Measurements from ENCODE around the gene CHSY1.

Gene CHSY1

DNA sequence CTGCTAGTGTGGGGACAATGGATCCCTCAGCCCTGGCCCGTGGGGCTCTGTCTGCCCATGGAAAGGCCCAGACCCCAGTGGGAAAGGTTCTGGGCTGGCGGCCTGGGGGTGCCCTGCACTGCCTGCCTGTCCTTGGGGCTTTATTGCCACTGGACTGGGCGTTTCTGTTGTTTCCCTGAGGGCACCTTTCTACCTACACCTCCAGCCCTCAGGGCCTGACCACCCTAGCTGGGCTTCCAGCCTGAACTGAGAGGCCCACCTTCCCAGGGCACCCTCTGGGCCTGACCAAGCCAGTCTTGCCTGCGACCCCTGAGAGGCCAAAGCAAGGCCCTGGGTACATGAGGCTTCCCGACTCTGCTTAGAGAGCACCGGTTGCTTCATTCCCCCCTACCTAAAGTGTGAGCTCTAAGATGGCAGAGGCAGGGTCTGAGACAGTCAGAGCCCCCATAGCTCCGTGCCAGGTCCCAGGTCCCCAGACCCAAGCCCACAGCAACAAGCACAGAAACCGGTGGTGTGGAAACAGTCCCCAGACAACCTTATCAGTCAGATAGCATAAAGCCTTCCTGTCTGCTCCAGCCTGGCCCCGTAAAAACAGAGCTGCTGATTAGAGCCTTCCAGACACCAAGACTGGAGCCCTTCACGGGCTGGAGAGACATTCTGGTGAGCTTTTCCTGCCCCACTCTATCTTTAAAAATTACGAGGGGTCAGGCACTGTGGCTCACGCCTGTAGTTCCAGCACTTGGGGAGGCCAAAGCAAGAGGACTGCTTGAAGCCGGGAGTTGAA, 102.8 kb downstream of the CHSY1 start:
- no peak for DNase-seq

DNA sequence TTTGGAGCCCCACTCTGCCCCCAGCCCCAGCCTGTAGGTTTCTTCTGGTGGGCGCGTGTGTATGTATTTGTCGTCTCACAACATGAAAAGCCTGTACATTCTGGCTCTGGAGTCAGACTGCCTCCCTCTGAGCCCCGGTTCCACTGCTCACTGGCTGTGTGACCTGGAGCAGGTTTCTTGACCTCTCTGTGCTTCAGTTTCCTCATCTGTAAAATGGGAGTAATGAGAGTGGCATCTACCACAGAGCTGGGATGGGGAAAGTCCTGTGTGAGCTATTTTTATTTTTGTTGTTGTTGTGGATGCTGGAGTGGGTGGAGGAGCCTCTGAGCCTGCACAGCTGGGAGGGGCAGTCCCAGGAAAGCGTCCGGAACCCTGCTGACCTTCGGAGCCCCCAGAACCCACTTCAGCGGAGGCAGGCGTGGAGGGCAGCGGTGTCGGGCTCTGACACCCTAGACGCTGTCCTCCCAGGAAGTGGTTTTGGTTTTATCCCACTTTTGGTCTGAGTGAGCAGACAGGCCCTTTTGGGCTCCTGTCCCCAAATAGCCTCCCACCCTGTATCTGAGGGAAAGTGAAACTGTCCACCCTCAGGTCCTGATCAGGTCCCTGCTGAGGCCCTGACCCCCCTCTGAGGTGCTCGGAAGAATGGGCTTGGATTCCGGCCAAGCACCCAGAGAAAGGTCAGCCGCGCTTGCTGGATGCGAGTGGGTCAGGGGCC, 103.5 kb downstream of the CHSY1 start:
- no peak for DNase-seq

DNA sequence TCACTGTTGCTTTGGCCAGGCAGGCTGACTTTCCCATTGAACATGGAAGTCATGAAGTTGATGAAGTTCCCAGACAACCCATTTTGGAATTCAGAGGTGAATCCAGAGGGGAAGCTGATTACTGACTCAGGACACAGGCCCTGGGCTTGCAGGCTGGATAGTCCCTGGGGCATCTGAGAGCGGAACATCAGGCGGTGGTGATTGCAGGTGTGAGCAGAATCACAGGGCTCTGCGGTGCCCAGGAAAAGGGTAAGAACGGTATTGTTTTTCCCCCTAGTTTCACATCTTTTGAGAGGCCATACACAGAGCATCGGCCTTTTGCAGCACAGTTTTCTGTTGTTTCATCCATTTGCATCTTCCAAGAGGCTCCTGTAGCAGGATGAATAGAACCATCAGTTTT, 104.7 kb downstream of the CHSY1 start:
- no peak for DNase-seq

DNA sequence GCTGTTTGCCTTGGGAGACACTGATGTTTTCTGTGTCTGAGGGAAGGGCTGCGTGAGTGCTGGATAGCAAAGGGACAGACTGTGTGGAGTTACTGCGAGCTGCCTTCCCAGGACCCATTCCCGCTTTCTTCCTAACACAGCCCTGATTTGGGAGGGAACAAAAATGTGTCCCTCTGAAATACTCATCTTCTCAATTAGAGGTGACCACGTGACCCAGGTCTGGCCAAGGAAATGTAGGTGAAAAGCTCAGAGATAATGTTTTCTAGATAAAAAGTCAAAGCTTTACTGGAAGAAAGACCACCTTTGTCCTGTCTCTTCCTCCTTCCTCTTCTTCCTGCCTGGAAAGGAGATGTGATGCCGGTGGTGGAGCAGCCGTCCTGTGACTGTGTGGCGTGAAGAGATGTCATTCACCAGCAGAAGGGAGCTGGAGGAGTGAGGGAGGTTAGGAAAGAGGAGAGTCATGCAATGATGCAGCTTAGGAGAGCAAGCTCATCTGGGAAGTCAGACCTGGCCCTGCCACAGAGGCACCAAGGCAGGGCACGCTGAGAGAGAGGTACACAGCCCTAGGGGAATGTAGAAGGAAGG, 105.6 kb downstream of the CHSY1 start:
- DNase-seq, result no peak

DNA sequence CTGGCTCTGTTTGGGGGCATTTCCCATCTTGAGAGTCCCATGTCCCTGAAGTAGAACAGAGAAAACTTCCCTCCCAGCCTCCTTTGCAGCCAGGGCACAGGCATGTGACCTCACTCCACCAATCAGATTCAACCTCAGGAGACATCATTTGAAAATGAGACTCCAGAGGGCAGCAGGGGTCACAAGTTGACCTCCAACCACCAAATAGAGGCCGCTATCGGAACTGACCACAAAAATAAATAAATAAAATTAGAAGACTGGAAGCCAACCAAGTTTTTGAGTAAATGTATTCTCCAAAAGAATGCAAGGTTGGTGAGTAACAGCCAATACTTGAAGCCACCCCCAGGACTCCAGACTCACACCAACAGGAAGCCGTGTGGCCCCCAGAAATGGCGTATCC, 106.5 kb downstream of the CHSY1 start:
- no peak for DNase-seq

DNA sequence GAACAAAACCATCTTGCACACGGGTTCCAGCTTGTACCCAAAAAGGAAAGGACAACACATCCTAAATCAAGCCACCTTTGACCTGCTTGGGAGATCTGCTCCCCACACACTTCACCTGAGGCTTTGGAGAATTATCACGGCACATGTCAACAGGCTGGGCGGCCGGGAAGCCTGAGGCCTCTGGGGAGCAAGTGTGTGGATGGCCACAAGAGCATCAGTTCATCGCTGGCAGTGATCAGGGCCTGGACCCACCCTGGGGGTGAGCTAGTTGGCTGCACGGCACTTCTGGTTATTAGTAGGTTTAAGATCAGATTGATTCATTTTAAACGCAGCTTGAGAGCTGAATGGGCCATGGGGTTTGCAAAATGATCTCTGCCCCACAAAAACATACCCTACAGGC, 108.5 kb downstream of the CHSY1 start:
- no peak for DNase-seq

DNA sequence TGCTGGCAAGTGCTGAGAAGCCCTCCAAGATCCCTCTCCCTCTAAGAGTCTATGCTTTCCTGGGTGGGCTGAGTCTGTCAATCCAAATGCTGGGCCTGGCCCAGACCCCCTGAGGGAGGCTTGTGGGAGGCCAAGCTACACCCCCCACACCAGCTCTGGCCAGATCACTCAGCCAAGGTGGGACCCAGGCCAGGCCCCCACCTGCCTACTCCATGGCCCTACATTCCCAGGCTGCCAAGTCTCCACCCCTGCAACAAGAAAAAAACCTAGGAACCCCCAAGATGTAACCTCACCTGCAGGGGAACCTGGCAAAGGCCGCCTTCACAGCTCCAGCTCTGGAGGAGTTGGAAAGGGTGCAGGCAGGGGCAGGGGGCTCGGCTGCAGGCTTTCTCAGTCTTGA, 109.1 kb downstream of the CHSY1 start:
- DNase-seq, result no peak

DNA sequence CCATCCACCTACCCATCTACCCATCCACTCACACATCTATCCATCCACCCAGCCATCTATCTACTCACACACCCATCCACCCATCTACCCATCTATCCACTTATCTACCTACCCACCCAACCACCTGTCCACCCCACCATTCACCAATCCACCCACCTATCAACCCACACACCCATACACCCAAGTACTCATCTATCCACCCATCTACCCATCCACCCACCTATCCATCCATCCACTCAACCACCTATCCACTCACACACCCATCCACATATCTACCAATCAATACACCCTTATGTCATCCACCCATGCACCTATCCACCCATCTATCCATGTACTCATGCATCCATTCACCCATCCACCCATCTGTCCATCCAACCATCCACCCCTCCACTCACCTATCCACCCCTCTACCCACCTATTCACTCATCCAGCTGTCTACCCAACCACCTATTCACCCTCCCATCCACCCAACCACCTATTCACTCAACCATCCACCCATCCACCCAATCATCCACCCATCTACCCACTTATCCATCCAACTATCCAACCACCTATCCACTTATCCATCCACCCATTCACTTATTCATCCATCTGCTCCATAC, 109.8 kb downstream of the CHSY1 start:
- no peak for DNase-seq

DNA sequence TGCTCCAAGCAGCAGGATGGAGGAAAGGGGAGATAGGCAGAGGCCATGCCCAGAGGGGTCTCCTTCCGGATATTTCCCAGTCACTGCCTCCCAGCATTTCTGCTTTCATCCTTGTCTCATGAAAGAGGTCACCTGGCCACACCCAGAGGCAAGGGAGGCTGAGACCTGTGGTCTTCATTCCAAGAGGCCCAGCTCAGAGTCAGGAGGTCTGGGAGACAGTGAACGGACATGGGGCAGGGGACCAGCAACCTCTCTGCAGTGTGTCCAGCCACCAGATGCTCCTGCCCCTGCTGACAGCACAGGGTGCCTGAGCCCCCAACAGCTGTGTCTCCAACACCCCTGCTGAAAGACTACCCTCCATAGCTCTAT, 111.2 kb downstream of the CHSY1 start:
- no peak for DNase-seq

DNA sequence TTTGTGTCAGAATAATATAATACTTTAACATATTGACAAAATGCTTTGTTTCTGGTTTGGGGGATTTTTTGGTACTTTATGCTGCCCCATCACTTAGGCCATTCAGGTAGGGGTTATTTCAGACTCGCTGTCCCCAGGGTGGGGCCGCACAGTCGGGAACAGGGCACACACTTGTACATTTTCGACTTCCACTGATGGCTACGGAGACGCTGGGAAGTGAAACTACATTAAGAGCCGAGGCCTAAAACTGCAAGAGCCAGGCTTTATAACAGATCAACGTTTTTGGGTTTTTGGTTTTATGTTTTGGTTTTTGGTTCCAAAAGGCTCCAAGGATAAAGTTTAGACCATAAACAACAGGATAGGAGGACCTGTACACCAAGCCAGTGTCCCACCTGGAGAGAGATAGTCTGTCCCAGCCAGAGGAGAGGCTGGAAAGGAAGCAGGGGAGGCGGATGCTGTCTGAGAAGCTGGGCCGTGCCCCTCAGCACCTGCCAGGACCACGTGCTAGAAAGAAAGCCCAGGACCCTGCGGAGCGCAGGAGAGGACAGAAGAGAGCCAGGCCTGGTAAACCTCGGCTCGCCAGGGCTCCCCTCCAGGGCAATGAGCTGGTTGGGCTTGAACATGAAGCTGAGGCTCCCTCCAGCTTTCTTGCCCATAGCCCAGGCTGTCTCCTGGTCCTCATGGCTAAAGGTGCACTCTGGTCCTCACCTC, 111.7 kb downstream of the CHSY1 start:
- DNase-seq, result no peak

DNA sequence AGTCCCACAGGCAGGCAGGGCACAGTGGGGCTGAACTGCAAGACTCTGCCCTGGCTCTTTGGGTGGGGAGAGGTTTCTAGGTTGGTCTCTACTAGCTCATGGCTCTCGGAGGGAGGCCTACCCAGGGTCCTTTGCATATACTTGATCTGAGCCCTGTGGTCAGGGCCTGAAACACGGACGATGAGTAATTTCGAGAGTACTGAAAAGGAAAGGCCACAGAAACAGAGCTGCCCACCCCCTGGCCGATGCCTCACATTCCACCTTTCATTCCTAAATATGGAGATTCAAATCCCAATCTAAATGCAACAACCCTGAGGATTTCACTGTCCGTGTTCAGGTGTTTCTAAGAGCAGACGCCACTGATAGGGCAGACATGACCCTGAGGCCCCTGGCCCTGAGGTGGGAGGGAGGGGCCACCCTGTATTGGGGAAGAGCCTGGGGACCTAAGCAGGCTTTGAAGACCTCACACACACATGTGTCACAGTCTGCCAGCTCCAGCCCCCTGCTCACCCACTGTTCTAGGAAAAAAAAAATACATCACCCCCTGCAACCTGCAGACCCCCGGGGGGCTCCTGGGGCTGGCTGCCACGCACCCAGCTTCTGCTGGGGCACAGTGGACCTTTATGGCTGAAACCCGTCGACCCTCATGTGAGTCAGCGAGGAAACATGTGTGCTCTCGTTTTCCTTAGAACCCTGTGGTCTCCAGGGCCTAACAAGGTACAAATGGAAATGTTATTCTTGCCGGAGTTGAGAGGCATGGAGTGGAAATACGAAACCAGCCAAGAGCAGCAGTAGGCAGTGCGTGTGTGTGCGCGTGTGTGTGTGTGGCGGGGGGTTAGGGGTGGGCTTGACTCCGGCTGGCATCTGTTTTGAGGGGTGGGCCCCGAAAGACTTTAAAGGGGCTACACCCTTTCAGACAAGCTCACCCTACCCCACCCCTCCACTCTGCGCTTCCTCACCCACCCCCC, 112.7 kb downstream of the CHSY1 start:
- DNase-seq, result no peak

DNA sequence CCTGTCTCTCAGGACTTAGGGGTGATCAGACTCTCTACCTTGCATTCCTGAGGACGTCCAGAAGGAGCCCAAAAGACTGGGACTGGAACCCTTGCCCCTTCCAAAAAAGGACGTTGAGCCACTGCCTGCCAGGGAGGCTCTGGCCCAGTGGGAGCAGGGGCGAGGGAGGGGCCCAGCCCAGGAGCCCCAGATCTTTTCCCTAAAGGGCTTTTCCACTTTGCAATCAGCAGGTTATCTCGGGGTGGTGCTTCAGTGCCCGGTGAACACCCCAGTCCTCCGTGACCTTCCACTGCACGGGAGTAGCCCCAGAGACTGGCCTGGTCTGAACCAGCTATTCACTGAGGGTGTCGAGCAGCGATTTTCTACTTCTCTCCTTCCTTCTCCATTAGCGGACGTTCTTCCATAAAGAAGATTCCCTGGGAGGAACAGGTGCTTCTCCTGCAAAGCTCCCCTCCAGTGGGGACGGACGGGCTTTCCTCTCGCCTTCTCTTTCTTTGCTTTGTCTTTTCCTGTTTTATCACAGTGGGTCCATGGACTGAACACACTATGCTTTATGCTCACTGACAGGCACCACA, 113.7 kb downstream of the CHSY1 start:
- no peak for DNase-seq

DNA sequence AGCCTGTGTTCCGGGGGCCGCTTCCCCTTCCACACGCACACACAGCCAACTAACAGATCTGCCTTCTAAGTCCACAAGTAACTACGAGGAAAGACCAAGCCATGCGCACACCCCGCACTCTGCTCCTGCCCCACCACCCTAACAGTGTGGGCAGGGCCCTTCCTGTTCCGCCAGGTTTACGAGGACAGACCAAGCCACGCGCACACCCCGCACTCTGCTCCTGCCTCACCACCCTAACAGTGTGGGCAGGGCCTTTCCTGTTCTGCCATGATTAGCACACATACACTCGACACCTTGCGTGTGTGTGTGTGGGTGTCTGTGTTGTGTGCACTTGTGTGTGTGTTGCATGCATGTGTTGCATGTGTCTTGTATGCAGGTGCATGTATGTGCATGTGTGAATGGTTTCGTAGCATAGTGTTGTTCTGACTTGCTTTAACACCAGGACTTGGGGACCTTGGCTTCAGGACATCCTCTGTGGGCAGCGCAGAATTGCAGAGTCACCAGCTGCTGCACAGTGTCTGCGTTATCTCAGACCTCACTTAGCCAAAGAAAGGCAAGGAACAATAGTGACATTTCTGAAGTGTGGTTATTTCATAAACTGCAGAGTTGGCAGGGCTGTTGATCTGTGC, 114.4 kb downstream of the CHSY1 start:
- no peak for DNase-seq

DNA sequence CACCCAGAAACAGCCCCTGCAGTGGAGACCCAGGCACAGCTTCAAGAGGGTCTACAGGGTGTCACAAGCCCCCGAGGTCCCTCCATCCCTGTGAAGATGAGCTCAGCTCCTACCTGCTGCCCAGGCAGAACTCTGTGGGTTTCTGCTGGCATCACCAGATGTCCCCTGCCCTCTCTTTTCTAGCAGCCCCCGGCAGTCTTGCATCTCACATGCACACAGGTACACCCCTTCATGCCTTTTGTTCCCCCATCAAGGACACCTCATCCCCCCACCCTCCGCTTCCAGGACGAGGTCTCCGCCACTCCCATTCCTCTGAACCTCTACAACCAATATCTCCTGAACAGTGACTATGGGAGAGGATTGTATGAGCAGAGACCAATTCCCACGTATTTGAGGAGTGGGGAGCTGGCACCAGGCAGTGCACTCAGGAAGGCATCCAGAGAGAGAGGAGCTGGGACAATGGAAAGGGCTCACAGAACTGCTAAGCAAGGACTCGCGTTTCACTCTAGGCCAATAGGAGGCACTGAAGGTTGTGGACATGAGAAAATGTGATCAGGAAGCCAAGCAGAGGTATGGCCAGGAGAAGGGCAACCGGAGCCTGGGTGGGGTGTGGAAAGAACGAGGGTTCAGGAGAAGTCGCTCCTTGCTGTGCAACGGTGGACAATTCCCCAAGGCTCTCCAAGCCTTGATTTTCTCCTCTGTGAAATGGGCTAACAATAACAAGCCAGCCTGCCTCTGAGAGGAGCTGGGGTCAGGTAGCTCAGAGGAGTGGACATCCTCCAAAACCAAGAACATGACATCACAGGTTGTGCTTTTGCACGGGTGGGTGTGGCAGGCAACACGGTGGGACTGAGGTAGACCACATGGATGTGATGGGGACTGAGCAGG, 115.2 kb downstream of the CHSY1 start:
- no peak for DNase-seq

DNA sequence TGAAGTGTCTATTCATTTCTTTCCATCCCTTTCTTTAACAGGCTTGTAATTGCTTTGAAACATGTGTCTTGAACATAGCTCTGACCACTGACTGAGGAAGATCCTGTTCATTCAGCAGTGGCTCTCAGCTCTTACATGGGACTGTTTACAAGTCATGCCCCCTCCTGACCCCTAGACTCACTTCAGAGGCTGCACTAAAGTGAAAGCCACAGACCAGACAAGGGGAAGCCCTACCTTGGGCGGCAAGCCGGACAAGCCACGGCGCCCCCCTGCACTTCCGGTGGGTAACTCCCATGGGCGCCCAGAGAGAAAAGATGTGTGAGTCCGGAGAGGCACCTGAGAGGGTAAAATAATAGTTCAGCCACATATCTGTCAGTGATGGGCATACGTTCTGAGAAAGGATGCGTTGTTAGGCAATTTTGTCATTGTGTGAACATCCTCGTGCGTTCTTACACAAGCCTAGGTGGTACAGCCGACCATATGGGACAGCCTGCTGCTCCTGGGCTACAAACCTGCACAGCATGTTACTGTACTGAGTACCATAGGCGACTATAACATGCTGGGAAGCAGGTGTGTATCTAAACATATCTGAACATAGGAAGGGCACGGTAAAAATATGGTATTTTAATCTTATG, 116.2 kb downstream of the CHSY1 start:
- DNase-seq, result no peak

DNA sequence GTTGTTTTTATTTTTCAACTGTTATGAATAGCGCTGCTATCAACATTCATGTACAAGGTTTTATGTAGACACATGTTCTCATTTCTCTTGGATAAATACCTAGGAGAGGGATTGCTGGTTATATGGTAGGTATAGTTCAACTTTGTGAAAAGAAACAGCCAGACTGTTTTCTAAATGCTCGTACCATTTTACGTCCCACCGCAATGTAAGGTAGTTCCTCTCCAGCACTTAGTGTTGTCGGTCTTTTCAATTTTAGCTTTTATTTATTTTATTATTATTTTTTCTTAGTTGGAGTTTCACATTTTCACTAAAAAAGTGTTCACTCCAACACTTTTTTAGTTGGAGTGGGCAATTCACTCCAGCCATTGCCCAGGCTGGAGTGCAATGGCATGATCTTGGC, 117.1 kb downstream of the CHSY1 start:
- no peak for DNase-seq

DNA sequence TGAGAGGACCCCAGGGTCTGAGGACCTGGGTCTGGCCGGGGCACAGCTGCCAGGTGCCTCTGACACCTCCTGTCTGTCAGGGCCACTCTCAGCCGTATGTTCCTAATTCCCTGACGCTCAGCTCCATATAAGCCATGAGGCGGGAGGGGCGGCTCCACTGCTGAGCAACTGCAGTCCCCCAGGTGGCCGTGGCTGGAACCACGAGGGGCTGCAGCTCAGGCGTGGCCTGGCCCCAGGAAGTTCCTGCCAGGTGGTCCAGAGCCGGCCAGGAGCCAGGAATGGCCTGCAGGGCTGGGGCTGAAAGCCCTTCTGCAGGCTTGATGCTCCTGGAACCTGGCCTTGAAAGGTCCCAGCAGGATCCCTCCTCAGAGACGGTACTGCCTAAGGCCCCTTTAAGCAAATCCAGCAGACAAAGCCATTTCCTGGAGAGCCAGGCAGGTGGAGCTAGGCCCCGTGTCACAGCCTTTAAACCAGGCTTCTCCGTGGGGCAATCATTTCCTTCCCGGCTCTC, 118.0 kb downstream of the CHSY1 start:
- DNase-seq, result no peak

DNA sequence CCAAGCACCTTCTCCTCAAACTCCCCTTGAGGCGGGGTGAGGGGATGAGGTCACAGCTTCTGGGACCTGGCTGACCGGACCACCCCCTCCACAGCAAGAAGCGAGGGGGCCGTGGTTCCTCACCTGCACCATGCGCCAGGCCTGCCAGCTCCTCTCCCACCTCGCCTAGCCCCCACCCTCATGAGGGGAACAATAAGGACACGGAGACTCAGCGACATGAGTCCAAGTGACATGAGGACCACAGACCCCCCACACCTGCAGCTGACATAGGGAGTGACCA, 118.7 kb downstream of the CHSY1 start:
- DNase-seq, result no peak

DNA sequence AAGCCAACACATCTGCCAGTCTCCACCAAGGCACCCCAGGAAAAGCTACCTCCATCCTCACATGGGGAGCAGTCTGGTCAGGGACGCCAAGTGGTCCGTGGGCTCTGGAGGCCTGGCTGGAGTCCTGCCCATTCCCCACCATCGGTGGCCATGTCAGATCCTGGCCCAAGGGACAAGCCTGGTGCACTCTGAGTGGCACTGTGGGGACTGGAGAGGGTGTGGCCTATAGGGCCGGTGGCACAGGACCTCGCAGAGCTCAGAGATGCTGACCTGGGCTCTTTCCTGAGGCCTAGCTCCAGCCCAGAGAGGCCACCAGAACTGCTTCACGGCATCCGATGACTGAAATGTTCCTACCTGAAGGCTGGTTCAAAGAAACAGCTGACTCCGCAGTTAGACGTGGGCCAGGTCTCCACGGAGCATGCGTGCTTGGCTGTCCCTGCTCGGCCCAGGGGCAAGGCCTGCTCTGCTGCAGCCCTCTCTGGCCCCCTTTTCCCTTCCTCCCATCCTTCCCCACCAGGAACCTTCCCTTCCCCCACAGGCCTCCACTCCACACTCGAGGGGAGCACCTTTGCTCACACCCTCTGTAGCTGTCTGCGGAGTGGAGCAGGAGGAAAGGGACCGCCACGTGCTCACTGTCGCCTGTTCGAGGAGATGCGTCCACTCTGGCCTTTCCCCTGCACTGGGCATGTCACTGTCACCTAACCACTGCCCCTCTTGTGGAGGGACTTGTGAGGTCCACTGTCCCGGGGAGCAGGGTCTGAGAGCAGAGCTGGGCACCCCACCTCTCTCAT, 119.3 kb downstream of the CHSY1 start:
- no peak for DNase-seq
